Kidney tubule cell (primary cell): ENCODE measurements around the gene LDLRAD3.

Experiments
- DNase-seq: peaks from one replicate; pipeline ENCODE4 v3.0.0-alpha.2; 2018; ENCODE audit warnings: low spot score

Gene LDLRAD3

GRCh38 chr11:35962369-35963138, 18.7 kb downstream of the LDLRAD3 start:
- no peak for DNase-seq

GRCh38 chr11:35963911-35964310, 20.0 kb downstream of the LDLRAD3 start:
- DNase-seq = no peak

- DNase-seq = peak; percentile 42
These were observed 21.0 kb downstream of the LDLRAD3 start for GRCh38 chr11:35964841-35965240.

- DNase-seq = no peak
These were observed 23.2 kb downstream of the LDLRAD3 start for GRCh38 chr11:35967042-35967441.

GRCh38 chr11:35968386-35969088, 24.7 kb downstream of the LDLRAD3 start:
- no peak for DNase-seq

GRCh38 chr11:35969089-35970042, 25.5 kb downstream of the LDLRAD3 start:
- no peak for DNase-seq

GRCh38 chr11:35970445-35970844, 26.6 kb downstream of the LDLRAD3 start:
- no peak for DNase-seq

GRCh38 chr11:35971841-35972422, 28.1 kb downstream of the LDLRAD3 start:
- no peak for DNase-seq

- no peak for DNase-seq
These were observed 31.2 kb downstream of the LDLRAD3 start for GRCh38 chr11:35974882-35975589.

GRCh38 chr11:35976434-35976833, 32.6 kb downstream of the LDLRAD3 start:
- no peak for DNase-seq

GRCh38 chr11:35978183-35978582, 34.3 kb downstream of the LDLRAD3 start:
- no peak for DNase-seq

- DNase-seq = no peak
These were observed 35.0 kb downstream of the LDLRAD3 start for GRCh38 chr11:35978891-35979290.

- no peak for DNase-seq
These were observed 37.0 kb downstream of the LDLRAD3 start for GRCh38 chr11:35980686-35981390.

GRCh38 chr11:35981581-35981980, 37.7 kb downstream of the LDLRAD3 start:
- DNase-seq = no peak

GRCh38 chr11:35982061-35982460, 38.2 kb downstream of the LDLRAD3 start:
- no peak for DNase-seq

- DNase-seq = no peak
These were observed 40.1 kb downstream of the LDLRAD3 start for GRCh38 chr11:35983981-35984380.

- DNase-seq = no peak
These were observed 43.1 kb downstream of the LDLRAD3 start for GRCh38 chr11:35986947-35987346.

- DNase-seq = no peak
These were observed 46.3 kb downstream of the LDLRAD3 start for GRCh38 chr11:35990170-35990569.

- no peak for DNase-seq
These were observed 47.0 kb downstream of the LDLRAD3 start for GRCh38 chr11:35990816-35991215.

- DNase-seq = no peak
These were observed 48.7 kb downstream of the LDLRAD3 start for GRCh38 chr11:35992548-35992947.

- DNase-seq = no peak
These were observed 50.6 kb downstream of the LDLRAD3 start for GRCh38 chr11:35994421-35994820.
